Liver (tissue), 9 donors: ENCODE measurements around the gene EXOC6. TPM values are rescaled to one million over a fixed set of nuclear protein-coding genes. Genes with fewer than 3 reads are reported as not detected.

ENCODE experiments used
- DNase-seq: peaks from one replicate; pipeline ENCODE4 v3.0.0-alpha.2; 2017; ENCODE audit warnings: low spot score
- H3K27ac ChIP-seq, 2 donors: one replicate each; pipeline ENCODE4 v1.7.0; 2013; ENCODE audit warnings: inconsistent platforms in 2 of 2, low read length in 2 of 2, control low read depth in 1 of 2, low read depth in 1 of 2, mild to moderate bottlenecking in 1 of 2
- H3K27me3 ChIP-seq, 4 donors: one replicate each; pipeline versions ENCODE4 v1.6.1 to v1.7.0; 2013; ENCODE audit warnings: low read length in 3 of 4, inconsistent platforms in 1 of 4, mild to moderate bottlenecking in 1 of 4, moderate library complexity in 1 of 4; ENCODE audit not compliant: control insufficient read depth in 4 of 4, insufficient read depth in 4 of 4
- H3K36me3 ChIP-seq, 4 donors: one replicate each; pipeline versions ENCODE4 v1.6.1 to v1.7.0; 2013; ENCODE audit warnings: low read length in 3 of 4, mild to moderate bottlenecking in 3 of 4, low read depth in 1 of 4, moderate library complexity in 1 of 4; ENCODE audit not compliant: control insufficient read depth in 4 of 4, insufficient read depth in 3 of 4
- H3K4me1 ChIP-seq, 4 donors: one replicate each; pipeline versions ENCODE4 v1.6.1 to v1.7.0; 2013; ENCODE audit warnings: low read length in 3 of 4, mild to moderate bottlenecking in 3 of 4, moderate library complexity in 1 of 4; ENCODE audit not compliant: control insufficient read depth in 4 of 4, insufficient read depth in 4 of 4
- H3K4me3 ChIP-seq, 3 donors: one replicate each; pipeline versions ENCODE4 v1.6.1 to v1.7.0; 2013; ENCODE audit warnings: low read length in 3 of 3, control low read depth in 1 of 3, low read depth in 1 of 3, mild to moderate bottlenecking in 1 of 3
- H3K9ac ChIP-seq, 2 donors: one replicate each; pipeline ENCODE4 v1.7.0; 2013; ENCODE audit warnings: low read length in 2 of 2, mild to moderate bottlenecking in 2 of 2, moderate library complexity in 2 of 2, control low read depth in 1 of 2, low read depth in 1 of 2
- H3K9me3 ChIP-seq, 4 donors: one replicate each; pipeline versions ENCODE4 v1.6.1 to v1.7.0; 2013; ENCODE audit warnings: low read length in 3 of 4; ENCODE audit not compliant: control insufficient read depth in 4 of 4
- EGR1 ChIP-seq, 2 donors: IDR thresholded peaks; 2 replicates each; pipeline ENCODE4 v1.6.1; 2016 to 2018; ENCODE audit warnings: antibody characterized with exemption in 2 of 2, low read depth in 2 of 2
- FOXA1 ChIP-seq: IDR thresholded peaks from 2 replicates; pipeline ENCODE4 v1.6.1; 2016; ENCODE audit warnings: antibody characterized with exemption
- HNF4A ChIP-seq, 2 donors: conservative IDR thresholded peaks; 2 replicates each; pipeline ENCODE4 v1.6.1; 2016; ENCODE audit warnings: antibody characterized with exemption in 2 of 2, mild to moderate bottlenecking in 2 of 2
- HNF4G ChIP-seq: IDR thresholded peaks from 2 replicates; pipeline ENCODE4 v1.6.1; 2016; ENCODE audit warnings: antibody characterized with exemption
- JUND ChIP-seq, 2 donors: IDR thresholded peaks; 2 replicates each; pipeline ENCODE4 v1.6.1; 2016; ENCODE audit warnings: antibody characterized with exemption in 2 of 2
- RAD21 ChIP-seq, 2 donors: IDR thresholded peaks; 2 replicates each; pipeline ENCODE4 v1.6.1; 2016; ENCODE audit warnings: antibody characterized with exemption in 2 of 2, mild to moderate bottlenecking in 2 of 2
- YY1 ChIP-seq: IDR thresholded peaks from 2 replicates; pipeline ENCODE4 v1.6.1; 2016; ENCODE audit warnings: antibody characterized with exemption, mild to moderate bottlenecking
- WGBS: extraction: QIAGEN DNeasy Blood & Tissue Kit; methylation state at CpG from one replicate; pipeline ENCODE4 v1.1.7; 2013; 5-methylcytosine and 5-hydroxymethylcytosine counted together
- polyA plus RNA-seq, 2 donors: library from polyadenylated mRNA; stranded (reverse) in 1 of 2; unstranded in 1 of 2; fragments of 200-250 nt in 1 of 2; fragments of >200 nt in 1 of 2; fragmentation: Nextera tagmentation in 1 of 2; extraction: Ambion mirVana in 1 of 2; gene quantifications; one replicate each; pipeline versions ENCODE4 v1.2.1 to v1.2.3, GENCODE V29; 2013 to 2015
- total RNA-seq, 2 donors: library from RNA; depleted of rRNA; stranded (reverse); fragments of >200 nt; gene quantifications; one replicate each; pipeline ENCODE4 v1.2.3, GENCODE V29; 2014
- TF ChIP-seq, protein P1 (sequence below): IDR thresholded peaks from 2 replicates; pipeline ENCODE4 v1.6.1; 2016; ENCODE audit warnings: antibody characterized with exemption, mild to moderate bottlenecking
- TF ChIP-seq, protein P2 (sequence below): IDR thresholded peaks from 2 replicates; pipeline ENCODE4 v1.6.1; 2016; ENCODE audit warnings: antibody characterized with exemption
- TF ChIP-seq, protein P3 (sequence below): fragments of 150-350 bp; IDR thresholded peaks from 2 replicates; pipeline ENCODE4 v1.5.1; 2017; ENCODE audit warnings: improper control_type of control experiment, low read depth, low read length; ENCODE audit not compliant: missing input control
- TF ChIP-seq, protein P4 (sequence below): IDR thresholded peaks from 2 replicates; pipeline ENCODE4 v1.6.1; 2016; ENCODE audit warnings: antibody characterized with exemption
- donor health status: healthy.
- donor health status: healthy.
- donor health status: healthy.
- donor health status: healthy.
- donor health status: healthy.

Gene EXOC6, protein sequence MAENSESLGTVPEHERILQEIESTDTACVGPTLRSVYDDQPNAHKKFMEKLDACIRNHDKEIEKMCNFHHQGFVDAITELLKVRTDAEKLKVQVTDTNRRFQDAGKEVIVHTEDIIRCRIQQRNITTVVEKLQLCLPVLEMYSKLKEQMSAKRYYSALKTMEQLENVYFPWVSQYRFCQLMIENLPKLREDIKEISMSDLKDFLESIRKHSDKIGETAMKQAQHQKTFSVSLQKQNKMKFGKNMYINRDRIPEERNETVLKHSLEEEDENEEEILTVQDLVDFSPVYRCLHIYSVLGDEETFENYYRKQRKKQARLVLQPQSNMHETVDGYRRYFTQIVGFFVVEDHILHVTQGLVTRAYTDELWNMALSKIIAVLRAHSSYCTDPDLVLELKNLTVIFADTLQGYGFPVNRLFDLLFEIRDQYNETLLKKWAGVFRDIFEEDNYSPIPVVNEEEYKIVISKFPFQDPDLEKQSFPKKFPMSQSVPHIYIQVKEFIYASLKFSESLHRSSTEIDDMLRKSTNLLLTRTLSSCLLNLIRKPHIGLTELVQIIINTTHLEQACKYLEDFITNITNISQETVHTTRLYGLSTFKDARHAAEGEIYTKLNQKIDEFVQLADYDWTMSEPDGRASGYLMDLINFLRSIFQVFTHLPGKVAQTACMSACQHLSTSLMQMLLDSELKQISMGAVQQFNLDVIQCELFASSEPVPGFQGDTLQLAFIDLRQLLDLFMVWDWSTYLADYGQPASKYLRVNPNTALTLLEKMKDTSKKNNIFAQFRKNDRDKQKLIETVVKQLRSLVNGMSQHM
- 10 to 100 TPM; 10.2 to 35.4 TPM for total RNA-seq
- polyA plus RNA-seq = 1 to 10 TPM; 6.5 to 6.7 TPM

DNA sequence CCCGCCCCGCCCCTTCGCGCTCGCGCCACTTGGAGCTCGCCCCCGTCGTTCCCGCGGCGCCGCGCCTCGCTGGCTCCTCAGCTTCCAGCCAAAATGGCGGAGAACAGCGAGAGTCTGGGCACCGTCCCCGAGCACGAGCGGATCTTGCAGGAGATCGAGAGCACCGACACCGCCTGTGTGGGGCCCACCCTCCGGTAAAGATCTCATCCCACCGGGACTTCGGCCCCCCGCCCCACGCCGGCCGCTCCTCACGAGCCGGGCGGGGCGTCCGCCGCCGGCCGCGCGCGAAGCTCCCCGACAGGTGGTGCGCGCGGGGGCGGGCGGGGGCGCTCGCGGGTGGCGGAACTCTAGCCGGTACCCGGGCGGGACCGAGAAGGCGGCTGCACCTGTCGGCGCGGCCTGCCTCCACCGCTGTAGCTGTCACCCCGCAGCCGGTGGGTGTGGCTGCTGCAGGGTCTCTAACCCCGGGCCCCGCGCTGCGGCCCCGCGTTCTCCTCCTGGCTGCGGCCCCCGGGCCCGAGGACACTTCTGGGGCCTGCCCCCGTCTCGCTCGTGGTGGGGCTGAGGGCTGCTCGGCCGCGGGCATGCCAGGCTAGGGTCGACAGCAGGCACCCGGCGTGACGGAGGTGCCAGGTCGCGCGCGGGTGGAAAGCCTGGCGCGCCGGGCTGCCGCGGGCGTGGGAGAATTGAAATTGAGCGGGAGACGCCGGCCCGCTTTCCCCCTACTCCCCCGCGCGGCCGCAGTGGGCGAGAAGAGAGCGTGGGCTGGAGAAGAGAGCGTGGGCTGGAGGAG is at the start of gene EXOC6:
Gene EXOC6 (plus strand): TSS at position 80 of the 793 bp plus-strand sequence. CDS start 14 bp downstream, at position 94.
- Histone ChIP-seq H3K9me3 (no peaks in the 10 kb centered on the region), H3K9ac (peak within 1 kb of the TSS; percentile 43 to 53), H3K4me3 (peak within 1 kb of the TSS; percentile 88 to 99 (median 89)), H3K36me3 (no peaks in the 10 kb centered on the region), H3K4me1 (peaks cover 0 to 18% (median 15%) of the 10 kb centered on the region in 4 donors), H3K27ac (peak within 1 kb of the TSS; percentile 82 to 90), H3K27me3 (no peaks in the 10 kb centered on the region)
- under 1% methylated on average over 103 of the region's 103 CpGs for WGBS
- TF ChIP-seq EGR1 (IDR thresholded peaks at IDR 0.05; ENCODE audit: low read depth in 2 of 2) (peak in 1 of 2 donors; percentile 32), JUND (IDR thresholded peaks at IDR 0.05) (no peak), YY1 (peak; percentile 91)
- DNase-seq = peak; percentile 85

DNA sequence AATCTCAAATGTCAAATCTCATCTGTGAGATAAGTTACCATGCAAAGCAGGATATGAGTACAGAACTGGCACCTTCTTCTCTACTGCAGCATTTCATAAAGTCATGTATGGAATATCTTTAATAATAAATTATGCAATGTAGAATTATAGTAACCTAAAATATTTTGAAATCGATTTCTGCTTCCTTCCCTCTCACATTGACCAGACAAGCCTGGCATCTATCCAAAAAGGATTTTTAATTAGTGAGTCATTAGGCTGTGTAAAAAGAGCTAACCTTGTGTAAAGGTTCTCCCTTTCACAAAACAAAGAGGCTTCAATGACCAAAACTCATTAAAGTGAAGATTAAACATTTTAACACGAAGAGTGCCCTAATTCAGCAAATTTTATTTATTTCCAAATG is 48.8 kb upstream of the EXOC6 start:
- Histone ChIP-seq H3K9ac (no peak overlapping the region), H3K36me3 (no peaks in the 10 kb centered on the region), H3K27ac (no peak overlapping the region), H3K4me1 (no peaks in the 10 kb centered on the region), H3K4me3 (no peak overlapping the region), H3K9me3 (no peaks in the 10 kb centered on the region), H3K27me3 (no peaks in the 10 kb centered on the region)
- WGBS = 64% methylated on average over 2 of the region's 2 CpGs
- TF ChIP-seq, protein P1, sequence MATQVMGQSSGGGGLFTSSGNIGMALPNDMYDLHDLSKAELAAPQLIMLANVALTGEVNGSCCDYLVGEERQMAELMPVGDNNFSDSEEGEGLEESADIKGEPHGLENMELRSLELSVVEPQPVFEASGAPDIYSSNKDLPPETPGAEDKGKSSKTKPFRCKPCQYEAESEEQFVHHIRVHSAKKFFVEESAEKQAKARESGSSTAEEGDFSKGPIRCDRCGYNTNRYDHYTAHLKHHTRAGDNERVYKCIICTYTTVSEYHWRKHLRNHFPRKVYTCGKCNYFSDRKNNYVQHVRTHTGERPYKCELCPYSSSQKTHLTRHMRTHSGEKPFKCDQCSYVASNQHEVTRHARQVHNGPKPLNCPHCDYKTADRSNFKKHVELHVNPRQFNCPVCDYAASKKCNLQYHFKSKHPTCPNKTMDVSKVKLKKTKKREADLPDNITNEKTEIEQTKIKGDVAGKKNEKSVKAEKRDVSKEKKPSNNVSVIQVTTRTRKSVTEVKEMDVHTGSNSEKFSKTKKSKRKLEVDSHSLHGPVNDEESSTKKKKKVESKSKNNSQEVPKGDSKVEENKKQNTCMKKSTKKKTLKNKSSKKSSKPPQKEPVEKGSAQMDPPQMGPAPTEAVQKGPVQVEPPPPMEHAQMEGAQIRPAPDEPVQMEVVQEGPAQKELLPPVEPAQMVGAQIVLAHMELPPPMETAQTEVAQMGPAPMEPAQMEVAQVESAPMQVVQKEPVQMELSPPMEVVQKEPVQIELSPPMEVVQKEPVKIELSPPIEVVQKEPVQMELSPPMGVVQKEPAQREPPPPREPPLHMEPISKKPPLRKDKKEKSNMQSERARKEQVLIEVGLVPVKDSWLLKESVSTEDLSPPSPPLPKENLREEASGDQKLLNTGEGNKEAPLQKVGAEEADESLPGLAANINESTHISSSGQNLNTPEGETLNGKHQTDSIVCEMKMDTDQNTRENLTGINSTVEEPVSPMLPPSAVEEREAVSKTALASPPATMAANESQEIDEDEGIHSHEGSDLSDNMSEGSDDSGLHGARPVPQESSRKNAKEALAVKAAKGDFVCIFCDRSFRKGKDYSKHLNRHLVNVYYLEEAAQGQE = no peak
- TF ChIP-seq HNF4G = no peak
- TF ChIP-seq, protein P2, sequence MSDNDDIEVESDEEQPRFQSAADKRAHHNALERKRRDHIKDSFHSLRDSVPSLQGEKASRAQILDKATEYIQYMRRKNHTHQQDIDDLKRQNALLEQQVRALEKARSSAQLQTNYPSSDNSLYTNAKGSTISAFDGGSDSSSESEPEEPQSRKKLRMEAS = no peak
- no peak for DNase-seq

DNA sequence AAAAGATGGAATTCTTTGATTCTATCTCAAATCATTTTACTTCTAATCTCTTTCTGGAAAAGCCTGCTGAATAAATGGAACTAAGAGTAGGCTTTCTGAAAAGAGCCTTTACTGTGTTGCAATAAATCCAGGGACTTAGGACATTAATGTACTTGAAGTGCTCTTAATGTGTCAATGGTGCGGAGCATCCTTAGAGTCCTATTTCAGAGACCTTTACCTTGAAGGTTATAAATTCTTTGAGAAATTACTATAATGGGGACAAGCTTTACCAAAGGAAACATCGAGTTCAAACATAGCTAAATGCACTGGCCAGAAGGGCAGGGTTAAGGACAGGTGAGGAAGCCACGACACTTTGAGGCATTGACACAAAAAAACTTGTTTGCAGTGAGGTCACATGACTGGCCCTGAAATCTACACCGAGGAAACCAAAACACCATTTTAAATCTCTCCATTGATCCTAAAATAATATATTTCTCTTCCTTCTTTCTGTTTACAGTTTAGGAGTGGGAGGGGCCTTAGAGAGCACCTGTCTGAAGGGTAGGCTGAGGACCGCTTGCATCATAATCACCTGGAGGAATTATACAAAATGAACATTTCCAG is 48.1 kb upstream of the EXOC6 start:
- DNase-seq = no peak
- Histone ChIP-seq H3K27ac (no peak overlapping the region), H3K4me3 (no peak overlapping the region), H3K36me3 (no peaks in the 10 kb centered on the region), H3K4me1 (no peaks in the 10 kb centered on the region), H3K9ac (no peak overlapping the region), H3K27me3 (no peaks in the 10 kb centered on the region), H3K9me3 (no peaks in the 10 kb centered on the region)
- 57% methylated on average over 5 of the region's 5 CpGs for WGBS
- TF ChIP-seq FOXA1 (no peak), HNF4A (conservative IDR thresholded peaks at IDR 0.05) (no peak), JUND (IDR thresholded peaks at IDR 0.05) (no peak), RAD21 (IDR thresholded peaks at IDR 0.05) (no peak), EGR1 (IDR thresholded peaks at IDR 0.05; ENCODE audit: low read depth in 2 of 2) (no peak)
- TF ChIP-seq, protein P3, sequence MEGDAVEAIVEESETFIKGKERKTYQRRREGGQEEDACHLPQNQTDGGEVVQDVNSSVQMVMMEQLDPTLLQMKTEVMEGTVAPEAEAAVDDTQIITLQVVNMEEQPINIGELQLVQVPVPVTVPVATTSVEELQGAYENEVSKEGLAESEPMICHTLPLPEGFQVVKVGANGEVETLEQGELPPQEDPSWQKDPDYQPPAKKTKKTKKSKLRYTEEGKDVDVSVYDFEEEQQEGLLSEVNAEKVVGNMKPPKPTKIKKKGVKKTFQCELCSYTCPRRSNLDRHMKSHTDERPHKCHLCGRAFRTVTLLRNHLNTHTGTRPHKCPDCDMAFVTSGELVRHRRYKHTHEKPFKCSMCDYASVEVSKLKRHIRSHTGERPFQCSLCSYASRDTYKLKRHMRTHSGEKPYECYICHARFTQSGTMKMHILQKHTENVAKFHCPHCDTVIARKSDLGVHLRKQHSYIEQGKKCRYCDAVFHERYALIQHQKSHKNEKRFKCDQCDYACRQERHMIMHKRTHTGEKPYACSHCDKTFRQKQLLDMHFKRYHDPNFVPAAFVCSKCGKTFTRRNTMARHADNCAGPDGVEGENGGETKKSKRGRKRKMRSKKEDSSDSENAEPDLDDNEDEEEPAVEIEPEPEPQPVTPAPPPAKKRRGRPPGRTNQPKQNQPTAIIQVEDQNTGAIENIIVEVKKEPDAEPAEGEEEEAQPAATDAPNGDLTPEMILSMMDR = no peak
- TF ChIP-seq, protein P4, sequence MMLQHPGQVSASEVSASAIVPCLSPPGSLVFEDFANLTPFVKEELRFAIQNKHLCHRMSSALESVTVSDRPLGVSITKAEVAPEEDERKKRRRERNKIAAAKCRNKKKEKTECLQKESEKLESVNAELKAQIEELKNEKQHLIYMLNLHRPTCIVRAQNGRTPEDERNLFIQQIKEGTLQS = no peak
- TF ChIP-seq, protein P1 = no peak
- TF ChIP-seq, protein P2 = no peak
